Glomerular endothelial cell (primary cell): ENCODE measurements around the gene MGRN1. TPM values are rescaled to one million over a fixed set of nuclear protein-coding genes. Genes with fewer than 3 reads are reported as not detected.

Source experiments
- DNase-seq: peaks from one replicate; pipeline ENCODE4 v3.0.0-alpha.2; 2011; ENCODE audit warnings: low read depth, low spot score; ENCODE audit errors: extremely low read depth
- total RNA-seq: library from RNA; depleted of rRNA; stranded (reverse); fragments of >200 nt; gene quantifications from 2 replicates; pipeline ENCODE4 v1.2.3, GENCODE V29; 2015

Gene MGRN1
- total RNA-seq, 1 donor from 2014 or later, result 87.1 TPM

GRCh38 chr16:4684058-4684715, 59.6 kb downstream of the MGRN1 start:
- DNase-seq, result no peak

GRCh38 chr16:4684763-4685162, 60.1 kb downstream of the MGRN1 start:
- no peak for DNase-seq

- DNase-seq, result no peak
Observed at GRCh38 chr16:4685292-4685691, 60.7 kb downstream of the MGRN1 start.

GRCh38 chr16:4685776-4686496, 61.3 kb downstream of the MGRN1 start:
- no peak for DNase-seq

- DNase-seq, result no peak
Observed at GRCh38 chr16:4686497-4687210, 62.0 kb downstream of the MGRN1 start.

- no peak for DNase-seq
Observed at GRCh38 chr16:4687416-4687815, 62.8 kb downstream of the MGRN1 start.

GRCh38 chr16:4687946-4688673, 63.5 kb downstream of the MGRN1 start:
- no peak for DNase-seq

- no peak for DNase-seq
Observed at GRCh38 chr16:4688674-4689045, 64.0 kb downstream of the MGRN1 start.

GRCh38 chr16:4689091-4689671, 64.6 kb downstream of the MGRN1 start:
- no peak for DNase-seq

GRCh38 chr16:4689864-4690704, 65.5 kb downstream of the MGRN1 start:
- DNase-seq, result no peak

- DNase-seq, result no peak
Observed at GRCh38 chr16:4690946-4691665, 66.5 kb downstream of the MGRN1 start.

GRCh38 chr16:4691666-4692412, 67.2 kb downstream of the MGRN1 start:
- DNase-seq, result no peak

GRCh38 chr16:4692460-4693295, 68.1 kb downstream of the MGRN1 start:
- no peak for DNase-seq

- peak; percentile 12 for DNase-seq
Observed at GRCh38 chr16:4693296-4693955, 68.8 kb downstream of the MGRN1 start, which contains the start of gene NUDT16L1. Gene NUDT16L1 (plus strand): TSS chr16:4693562. CDS start chr16:4693727, 165 bp downstream.

- DNase-seq, result no peak
Observed at GRCh38 chr16:4693956-4694641, 69.5 kb downstream of the MGRN1 start.

- no peak for DNase-seq
Observed at GRCh38 chr16:4694642-4695451, 70.2 kb downstream of the MGRN1 start.
